Embryonic facial prominence (tissue), 1 donor: Measurements from ENCODE around the gene ADCK1.
"Not testable (repeated sequence)": the region's sequence is repeated elsewhere in the genome, so short reads cannot be mapped to it uniquely, and the experiment has no call there.

Experiments used
- DNase-seq: peaks from one replicate; pipeline ENCODE4 v3.0.0-alpha.2; 2016; ENCODE audit errors: extremely low spot score

The ADCK1 gene

DNA sequence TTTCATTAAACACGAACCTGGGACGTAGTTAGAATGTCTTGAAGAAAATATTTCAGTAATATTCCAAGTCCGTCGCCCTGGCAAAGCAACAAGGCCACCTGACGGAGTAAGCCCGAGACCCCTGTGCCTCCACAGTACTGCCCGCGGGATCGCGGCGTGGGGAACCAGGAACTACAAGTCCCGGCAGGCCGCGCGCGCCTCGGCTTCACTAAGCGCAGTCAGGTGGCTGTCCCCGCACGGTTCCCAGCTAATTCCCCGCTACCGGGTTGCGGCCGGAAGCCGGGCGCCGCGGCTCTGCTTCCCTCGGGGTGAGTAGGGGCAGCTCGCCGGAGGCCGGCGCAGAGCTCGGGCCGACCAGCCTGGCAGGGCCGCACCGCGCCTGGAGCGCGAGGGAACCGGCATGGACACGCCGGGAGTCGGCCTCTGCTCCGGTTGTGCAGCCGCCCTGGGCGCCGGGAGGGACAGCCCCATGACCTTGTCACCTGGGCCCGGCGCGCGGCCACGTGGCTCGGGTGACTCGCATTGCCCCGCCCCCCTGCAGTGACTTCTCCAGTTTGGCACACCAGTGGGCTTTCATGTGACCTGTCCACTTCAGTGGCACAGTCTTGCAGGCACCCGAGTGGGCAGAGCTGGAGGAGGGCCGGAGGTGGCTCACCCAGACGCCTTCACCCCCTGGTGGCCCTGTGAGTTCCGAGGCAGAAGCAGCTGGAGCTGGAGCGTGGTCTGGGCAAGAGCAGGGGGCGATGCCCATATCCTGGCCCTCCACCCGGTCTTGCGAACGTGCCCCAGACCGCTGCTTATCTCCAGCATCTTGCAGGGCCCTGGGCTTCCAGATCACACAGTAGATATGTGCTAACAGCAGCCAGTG is at the start of gene ADCK1:
ADCK1 (plus strand) TSS at position 247 of the 868 bp plus-strand sequence. CDS start 18,870 bp downstream, outside the sequence.
- peak; percentile 20 for DNase-seq

DNA sequence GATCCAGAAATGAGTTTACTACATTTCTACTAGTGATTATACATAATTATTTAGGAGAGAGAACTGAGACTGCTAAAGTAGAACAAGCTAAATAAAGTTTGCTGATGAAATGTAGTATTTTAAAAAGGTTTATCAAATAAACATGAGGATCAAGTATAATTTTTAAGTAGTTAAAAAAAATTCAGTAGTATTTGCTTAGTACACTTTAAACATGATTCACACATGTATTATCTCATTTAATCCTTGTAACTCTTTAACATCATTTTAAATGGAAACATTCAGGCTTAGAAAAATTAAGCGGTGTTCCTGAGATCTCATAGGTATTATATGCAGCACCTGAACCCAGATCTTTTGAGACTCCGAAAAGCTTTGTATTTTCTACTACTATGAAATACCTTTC is 47.6 kb upstream of the ADCK1 start:
- no peak for DNase-seq

DNA sequence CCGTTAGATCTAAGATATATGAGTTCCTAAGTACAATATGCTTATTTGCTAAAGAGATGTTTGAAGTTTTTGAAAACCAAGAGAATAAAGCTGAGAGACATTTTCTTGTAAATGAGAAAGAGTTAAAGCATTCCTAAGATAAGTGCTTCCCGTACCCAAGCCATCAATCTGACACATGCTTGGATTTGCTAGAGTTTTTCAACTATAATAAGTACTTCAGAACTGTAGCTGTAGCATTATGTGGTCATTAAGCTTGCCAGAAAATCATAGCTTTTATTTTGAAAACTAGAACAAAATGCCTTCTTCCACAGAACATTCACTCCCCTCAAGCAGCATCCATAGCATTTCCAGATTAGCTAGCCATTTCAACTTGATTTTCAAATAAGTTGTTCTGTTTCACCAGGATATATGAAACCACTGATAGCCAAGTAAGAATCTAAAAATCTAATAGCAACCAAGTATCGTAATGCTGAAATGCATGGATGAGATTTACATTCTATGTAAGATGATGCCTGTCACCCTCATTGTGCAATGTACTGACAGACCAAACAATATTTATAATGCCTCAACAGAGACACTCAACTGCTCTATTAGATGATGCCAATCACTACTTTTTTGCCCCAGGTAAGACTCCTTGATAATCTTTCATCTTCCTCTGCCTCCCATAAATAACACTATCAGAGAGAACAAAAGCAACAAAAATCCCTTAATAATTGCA is 47.0 kb upstream of the ADCK1 start:
- DNase-seq = no peak

DNA sequence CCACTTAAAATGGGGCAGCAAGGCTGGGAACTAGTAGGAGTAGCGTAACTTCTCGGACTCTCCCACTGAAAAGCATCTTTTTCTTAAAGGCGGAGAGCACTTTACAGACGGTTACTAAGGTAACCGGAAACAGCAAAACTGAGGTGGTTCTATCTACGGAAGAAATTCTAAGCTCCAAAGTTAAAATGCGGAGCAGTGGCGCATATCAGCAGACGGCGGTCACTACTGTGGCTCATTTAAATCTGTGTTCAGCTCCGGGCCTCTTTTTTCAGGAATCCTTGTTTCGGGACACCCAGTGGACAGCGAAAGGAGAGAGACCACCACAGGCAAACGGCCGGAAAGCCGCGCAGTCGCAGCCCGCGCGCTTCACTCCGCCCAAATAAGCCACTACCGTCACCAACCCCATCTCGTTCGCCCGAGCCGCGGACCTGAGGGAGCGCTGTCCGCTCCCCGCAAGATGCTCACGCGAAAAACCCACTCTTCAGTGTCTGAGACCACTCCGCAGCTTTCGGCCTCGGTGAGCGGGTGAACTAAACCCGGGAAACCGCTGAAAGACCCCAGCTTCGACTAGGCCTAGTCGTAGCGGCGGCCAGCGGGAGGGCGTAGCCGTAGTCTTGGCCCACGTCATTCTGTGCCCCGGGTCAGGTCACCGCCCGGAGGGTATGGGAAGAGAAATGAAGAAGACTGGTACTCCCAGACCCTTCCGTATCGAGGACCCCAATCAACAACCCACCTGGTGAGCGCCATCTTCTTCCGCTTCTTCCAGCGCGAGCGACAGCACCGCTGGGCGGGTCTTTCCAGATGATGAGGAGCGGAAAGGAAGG is 39.3 kb upstream of the ADCK1 start, which contains the start of gene SNW1:
SNW1 (minus strand) TSS at position 776 of the 824 bp plus-strand sequence; CDS start at position 747, 29 bp downstream.
- peak; percentile 23 for DNase-seq

- DNase-seq = peak; percentile 95
Observed at GRCh38 chr14:77761205-77761931, 38.5 kb upstream of the ADCK1 start.

GRCh38 chr14:77763316-77763715 is 36.6 kb upstream of the ADCK1 start:
- no peak for DNase-seq

DNA sequence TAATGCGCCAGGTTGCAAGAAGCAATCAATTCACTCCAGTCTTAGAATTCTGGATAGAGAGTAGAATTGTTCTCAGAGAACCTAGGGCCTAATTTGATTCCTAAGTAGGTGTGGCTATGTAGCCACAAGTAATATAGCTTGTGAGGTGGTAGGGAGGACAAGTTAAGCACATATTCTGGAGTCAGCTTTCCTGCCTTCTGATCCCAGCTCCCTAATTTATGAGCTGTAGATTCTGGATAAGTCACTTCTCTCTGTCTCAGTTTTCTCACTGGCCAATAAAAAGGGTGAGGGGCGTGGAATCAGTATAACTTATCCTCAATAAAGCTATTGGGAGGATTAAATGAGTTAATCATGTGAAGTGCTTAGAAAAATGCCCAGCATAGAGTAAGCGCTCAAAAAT is 35.9 kb upstream of the ADCK1 start:
- DNase-seq = no peak

GRCh38 chr14:77768442-77769069 is 31.4 kb upstream of the ADCK1 start:
- not testable (repeated sequence) for DNase-seq

DNA sequence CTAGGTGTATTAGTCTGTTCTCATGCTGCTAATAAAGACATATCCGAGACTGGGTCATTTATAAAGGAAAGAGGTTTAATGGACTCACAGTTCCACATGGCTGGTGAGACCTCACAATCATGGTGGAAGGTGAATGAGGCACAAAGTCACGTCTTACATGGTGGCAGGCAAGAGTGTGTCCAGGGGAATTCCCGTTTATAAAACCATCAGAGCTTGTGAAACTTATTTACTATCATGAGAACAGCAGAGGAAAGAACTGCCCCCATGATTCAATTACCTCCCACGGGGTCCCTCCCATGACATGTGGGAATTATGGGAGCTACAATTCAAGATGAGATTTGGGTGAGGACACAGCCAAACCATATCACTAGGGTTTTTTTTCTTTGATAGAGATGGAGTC is 25.9 kb upstream of the ADCK1 start:
- DNase-seq = not testable (repeated sequence)

DNA sequence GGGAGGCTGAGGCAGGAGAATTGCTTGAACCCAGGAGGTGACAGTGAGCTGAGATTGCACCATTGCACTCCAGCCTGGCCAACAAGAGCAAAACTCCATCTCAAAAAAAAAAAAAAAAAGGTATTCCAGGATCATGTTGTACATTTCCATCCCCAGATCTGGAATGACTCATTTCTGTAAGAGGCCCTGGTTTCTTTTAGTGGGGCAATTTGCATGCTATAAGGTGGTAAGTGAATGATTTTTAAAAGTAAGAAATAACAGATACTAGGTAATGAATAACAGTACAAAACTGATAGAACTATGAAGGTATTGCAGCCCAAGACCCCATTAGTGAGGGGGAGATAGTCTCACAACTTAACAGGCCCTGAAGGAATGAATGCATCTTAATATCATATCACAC is 17.7 kb upstream of the ADCK1 start:
- DNase-seq = no peak

DNA sequence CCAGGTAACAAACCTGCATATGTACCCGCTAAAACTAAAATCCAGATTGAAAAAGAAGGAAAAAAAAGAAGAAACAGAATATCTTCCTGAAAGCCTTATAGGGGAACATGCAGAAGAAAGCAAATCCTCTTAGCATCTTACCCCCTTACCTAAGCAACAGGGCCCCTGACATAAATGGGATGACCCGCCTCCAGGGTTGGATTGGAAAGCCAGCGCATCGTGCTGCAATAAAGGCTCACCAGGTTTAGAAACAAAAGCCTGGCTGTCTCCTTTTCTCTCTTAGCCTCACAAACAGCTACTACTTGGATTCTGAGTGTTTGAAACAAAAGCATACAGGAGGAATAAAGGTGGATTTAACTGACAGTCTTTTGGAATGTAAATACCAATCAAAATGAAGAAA is 13.8 kb upstream of the ADCK1 start:
- DNase-seq = no peak

GRCh38 chr14:77790566-77791224 is 9.2 kb upstream of the ADCK1 start:
- no peak for DNase-seq

- no peak for DNase-seq
Observed at GRCh38 chr14:77791225-77791600, 8.7 kb upstream of the ADCK1 start.

GRCh38 chr14:77793255-77793654 is 6.7 kb upstream of the ADCK1 start:
- DNase-seq = not testable (repeated sequence)

GRCh38 chr14:77794357-77794756 is 5.6 kb upstream of the ADCK1 start:
- no peak for DNase-seq

DNA sequence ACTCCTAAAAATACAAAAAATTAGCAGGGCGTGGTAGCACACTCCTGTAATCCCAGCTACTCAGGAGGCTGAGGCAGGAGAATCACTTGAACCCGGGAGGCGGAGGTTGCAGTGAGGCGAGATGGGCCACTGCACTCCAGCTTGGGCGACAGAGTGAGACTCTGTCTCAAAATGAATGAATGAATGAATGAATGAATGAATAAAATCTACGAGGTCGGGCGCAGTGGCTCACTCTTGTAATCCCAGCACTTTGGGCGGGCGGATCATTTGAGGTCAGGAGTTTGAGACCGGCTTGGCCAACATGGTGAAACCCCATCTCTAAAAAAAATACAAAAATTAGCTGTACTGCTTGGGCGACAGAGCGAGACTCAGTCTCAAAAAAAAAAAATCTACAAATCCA is 453 bp upstream of the ADCK1 start:
- not testable (repeated sequence) for DNase-seq

- no peak for DNase-seq
Observed at GRCh38 chr14:77800814-77801213, 905 bp downstream of the ADCK1 start.

- no peak for DNase-seq
Observed at GRCh38 chr14:77804592-77804991, 4.7 kb downstream of the ADCK1 start.

DNA sequence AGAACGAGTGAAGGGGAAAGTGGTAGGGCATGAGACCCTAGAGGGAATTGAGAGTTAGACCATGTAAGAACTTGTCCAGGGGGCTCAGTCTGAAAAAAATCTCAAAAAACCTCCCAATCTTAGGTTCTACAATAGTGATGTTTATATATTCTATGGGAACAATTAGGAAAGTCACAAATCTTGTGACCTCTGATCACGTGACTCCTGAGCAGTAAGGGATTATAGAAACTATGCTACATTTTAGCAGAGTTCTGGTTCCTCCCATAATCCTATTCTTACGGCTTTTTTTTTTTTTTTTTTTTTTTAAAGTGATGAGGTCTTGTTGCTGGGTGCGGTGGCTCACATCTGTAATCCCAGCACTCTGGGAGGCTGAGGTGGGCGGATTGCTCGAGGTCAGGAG is 5.8 kb downstream of the ADCK1 start:
- DNase-seq = no peak

- no peak for DNase-seq
Observed at GRCh38 chr14:77808250-77808649, 8.3 kb downstream of the ADCK1 start.
